Parathyroid adenoma (tissue), 2 donors: ENCODE data around the gene CPM.

Experiments used
- H2AFZ ChIP-seq: fragments of 300-600 bp; sonication (generic); one replicate; pipeline ENCODE4 v1.7.0; 2017; ENCODE audit warnings: antibody characterized with exemption, mild to moderate bottlenecking
- H3K27ac ChIP-seq: fragments of 300-600 bp; sonication (generic); one replicate; pipeline ENCODE4 v1.7.0; 2017
- H3K27me3 ChIP-seq: fragments of 300-600 bp; sonication (generic); one replicate; pipeline ENCODE4 v1.7.0; 2017; ENCODE audit warnings: low read length; ENCODE audit not compliant: control insufficient read depth, insufficient read depth
- H3K36me3 ChIP-seq: fragments of 300-600 bp; sonication (generic); one replicate; pipeline ENCODE4 v1.7.0; 2017; ENCODE audit warnings: low read length; ENCODE audit not compliant: control insufficient read depth, insufficient read depth
- H3K4me1 ChIP-seq: fragments of 300-600 bp; sonication (generic); one replicate; pipeline ENCODE4 v1.7.0; 2017; ENCODE audit warnings: control low read depth
- H3K4me2 ChIP-seq: fragments of 300-600 bp; sonication (generic); one replicate; pipeline ENCODE4 v1.7.0; 2017; ENCODE audit warnings: low read length
- H3K4me3 ChIP-seq: fragments of 300-600 bp; sonication (generic); one replicate; pipeline ENCODE4 v1.7.0; 2017; ENCODE audit warnings: low read depth, low read length
- H3K79me2 ChIP-seq: fragments of 300-600 bp; sonication (generic); one replicate; pipeline ENCODE4 v1.7.0; 2017; ENCODE audit warnings: control low read depth
- H3K9ac ChIP-seq: fragments of 300-600 bp; sonication (generic); one replicate; pipeline ENCODE4 v1.7.0; 2017; ENCODE audit warnings: mild to moderate bottlenecking
- H3K9me3 ChIP-seq: fragments of 300-600 bp; sonication (generic); one replicate; pipeline ENCODE4 v1.7.0; 2017; ENCODE audit warnings: low read length; ENCODE audit not compliant: control insufficient read depth
- TF ChIP-seq, protein P1 (sequence below): fragments of 300-600 bp; sonication (generic); IDR thresholded peaks from one replicate; pipeline ENCODE4 v1.7.0; 2017; ENCODE audit warnings: antibody characterized with exemption, mild to moderate bottlenecking
- donor health status: primary hyperparathyroidism.

Gene CPM

DNA sequence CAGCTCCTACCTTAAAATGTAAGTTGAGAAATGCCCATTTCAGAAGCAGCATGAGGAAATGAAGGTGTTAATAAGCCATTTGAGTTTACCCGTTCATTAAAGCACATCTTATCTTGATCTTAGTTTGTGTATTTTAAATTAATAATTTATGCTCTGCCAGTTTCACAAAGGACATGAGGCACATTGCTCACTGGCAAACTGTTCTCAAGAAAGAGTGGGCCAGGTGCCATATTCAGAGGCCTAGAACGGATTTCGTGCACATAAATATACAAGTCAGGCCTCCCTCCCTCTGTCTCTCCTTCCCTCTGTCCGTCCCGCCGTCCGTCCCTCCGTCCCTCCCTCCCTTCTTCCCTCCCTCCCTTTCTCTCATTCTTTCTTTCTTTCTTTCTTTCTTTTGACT is 29.5 kb downstream of the CPM start:
- Histone ChIP-seq H3K4me3 (no peak overlapping the region), H3K27ac (no peak overlapping the region)

DNA sequence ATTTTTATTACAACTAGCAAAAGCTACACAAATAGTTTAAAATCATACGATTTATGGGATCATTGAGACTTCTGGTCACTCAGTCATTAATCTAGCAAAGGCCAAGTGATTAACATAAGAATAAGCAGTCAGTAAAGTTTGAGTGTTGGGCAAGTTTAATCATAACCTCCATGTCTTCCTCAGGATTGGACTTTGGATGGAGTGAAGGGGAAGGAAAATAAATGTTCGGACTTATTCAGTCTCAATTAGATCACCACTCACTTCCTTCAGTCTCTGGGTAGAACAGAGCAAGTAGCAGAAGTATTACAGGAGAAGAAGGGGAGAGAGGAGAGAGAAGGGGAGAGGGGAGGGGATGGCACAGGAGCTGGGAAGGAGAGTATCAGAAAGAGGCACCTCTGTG is 31.4 kb downstream of the CPM start:
- Histone ChIP-seq H3K4me1 (no peaks in the 10 kb centered on the region), H3K27me3 (no peaks in the 10 kb centered on the region), H3K4me3 (no peak overlapping the region), H3K36me3 (no peaks in the 10 kb centered on the region), H3K9ac (no peak overlapping the region), H3K79me2 (no peaks in the 10 kb centered on the region), H3K27ac (no peak overlapping the region), H2AFZ (no peak overlapping the region), H3K9me3 (no peaks in the 10 kb centered on the region), H3K4me2 (no peak overlapping the region)
- TF ChIP-seq, protein P1, sequence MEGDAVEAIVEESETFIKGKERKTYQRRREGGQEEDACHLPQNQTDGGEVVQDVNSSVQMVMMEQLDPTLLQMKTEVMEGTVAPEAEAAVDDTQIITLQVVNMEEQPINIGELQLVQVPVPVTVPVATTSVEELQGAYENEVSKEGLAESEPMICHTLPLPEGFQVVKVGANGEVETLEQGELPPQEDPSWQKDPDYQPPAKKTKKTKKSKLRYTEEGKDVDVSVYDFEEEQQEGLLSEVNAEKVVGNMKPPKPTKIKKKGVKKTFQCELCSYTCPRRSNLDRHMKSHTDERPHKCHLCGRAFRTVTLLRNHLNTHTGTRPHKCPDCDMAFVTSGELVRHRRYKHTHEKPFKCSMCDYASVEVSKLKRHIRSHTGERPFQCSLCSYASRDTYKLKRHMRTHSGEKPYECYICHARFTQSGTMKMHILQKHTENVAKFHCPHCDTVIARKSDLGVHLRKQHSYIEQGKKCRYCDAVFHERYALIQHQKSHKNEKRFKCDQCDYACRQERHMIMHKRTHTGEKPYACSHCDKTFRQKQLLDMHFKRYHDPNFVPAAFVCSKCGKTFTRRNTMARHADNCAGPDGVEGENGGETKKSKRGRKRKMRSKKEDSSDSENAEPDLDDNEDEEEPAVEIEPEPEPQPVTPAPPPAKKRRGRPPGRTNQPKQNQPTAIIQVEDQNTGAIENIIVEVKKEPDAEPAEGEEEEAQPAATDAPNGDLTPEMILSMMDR, result no peak

More for the DNA sequence above, 29.5 kb downstream of the CPM start:
- no peaks in the 10 kb centered on the region for H3K27me3 ChIP-seq
- H3K9ac ChIP-seq, result no peak overlapping the region
- TF ChIP-seq, protein P1, result no peak
- H2AFZ ChIP-seq, result no peak overlapping the region
- H3K79me2 ChIP-seq, result no peaks in the 10 kb centered on the region
- H3K9me3 ChIP-seq, result no peaks in the 10 kb centered on the region
- H3K4me2 ChIP-seq, result no peak overlapping the region
- H3K36me3 ChIP-seq, result no peaks in the 10 kb centered on the region
- no peaks in the 10 kb centered on the region for H3K4me1 ChIP-seq

DNA sequence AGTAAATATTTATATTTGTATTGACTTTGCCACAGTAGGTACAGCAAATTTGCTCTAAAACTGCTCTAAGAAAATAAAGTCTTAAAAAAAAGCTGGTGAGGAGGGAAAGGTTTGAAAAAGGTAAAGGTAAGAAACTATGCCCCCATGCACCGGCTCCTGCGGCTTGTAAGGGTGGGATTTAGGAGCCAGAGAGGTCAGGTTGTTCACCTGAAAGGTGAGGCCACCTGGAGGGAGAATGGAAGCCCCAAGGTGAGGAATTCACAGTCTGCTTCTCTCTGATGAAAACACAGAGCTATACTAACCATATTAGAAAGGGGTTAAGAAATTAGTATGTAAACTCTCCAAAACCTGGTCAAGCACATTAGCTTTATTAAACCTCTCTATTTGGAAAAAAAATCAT is 31.8 kb downstream of the CPM start:
- H3K27ac ChIP-seq, result no peak overlapping the region
- H3K36me3 ChIP-seq, result no peaks in the 10 kb centered on the region
- TF ChIP-seq, protein P1, result no peak
- no peak overlapping the region for H3K4me3 ChIP-seq
- H3K4me2 ChIP-seq, result no peak overlapping the region
- H3K79me2 ChIP-seq, result no peaks in the 10 kb centered on the region
- H3K27me3 ChIP-seq, result no peaks in the 10 kb centered on the region
- no peak overlapping the region for H2AFZ ChIP-seq
- no peak overlapping the region for H3K9ac ChIP-seq
- no peaks in the 10 kb centered on the region for H3K9me3 ChIP-seq
- H3K4me1 ChIP-seq, result no peaks in the 10 kb centered on the region

DNA sequence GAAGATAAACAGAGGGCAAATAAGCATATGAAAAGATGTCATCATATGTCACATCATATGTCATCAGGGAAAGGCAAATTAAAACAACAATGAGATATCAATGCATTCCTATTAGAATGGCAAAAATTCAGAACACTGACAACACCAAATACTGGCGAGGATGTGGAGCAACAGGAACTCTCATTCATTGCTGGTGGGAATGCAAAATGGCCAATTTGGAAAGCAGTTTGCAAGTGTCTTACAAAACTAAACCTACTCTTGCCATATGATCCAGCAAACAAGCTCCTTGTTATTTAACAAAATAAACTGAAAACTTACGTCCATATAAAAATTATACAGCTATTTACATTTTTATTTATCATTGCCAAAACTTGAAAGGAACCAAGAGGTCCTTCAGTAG is 32.7 kb downstream of the CPM start:
- Histone ChIP-seq H3K27me3 (no peaks in the 10 kb centered on the region), H3K4me2 (no peak overlapping the region), H3K4me3 (no peak overlapping the region), H3K9me3 (no peaks in the 10 kb centered on the region), H3K9ac (no peak overlapping the region), H3K79me2 (no peaks in the 10 kb centered on the region), H3K36me3 (no peaks in the 10 kb centered on the region), H3K27ac (no peak overlapping the region), H2AFZ (no peak overlapping the region), H3K4me1 (no peaks in the 10 kb centered on the region)
- TF ChIP-seq, protein P1, result no peak

DNA sequence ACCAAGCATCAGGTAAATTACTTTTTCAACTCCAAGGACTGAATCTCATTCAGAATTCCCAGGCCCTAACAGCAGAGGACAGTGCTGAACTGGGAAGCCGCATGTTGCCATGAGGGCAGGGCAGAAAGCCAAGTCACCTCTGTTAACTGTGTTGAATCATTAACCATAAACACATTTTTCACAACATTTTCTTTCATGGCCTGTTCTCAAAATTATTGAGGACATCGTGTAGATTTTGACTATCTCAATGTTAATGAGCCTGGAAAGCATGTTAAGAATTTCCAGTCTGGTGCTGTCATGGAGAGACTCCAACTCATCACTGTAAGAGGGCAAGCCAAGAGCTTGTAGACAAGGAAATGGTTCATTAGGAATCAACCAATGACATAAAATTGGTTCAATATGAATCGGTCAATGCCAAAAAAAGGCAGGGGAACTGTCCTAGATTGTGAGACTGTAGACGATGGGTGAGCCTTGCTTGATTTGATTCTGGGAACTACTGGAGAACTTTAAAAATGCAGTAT is 33.7 kb downstream of the CPM start:
- no peaks in the 10 kb centered on the region for H3K4me1 ChIP-seq
- H2AFZ ChIP-seq, result no peak overlapping the region
- H3K9ac ChIP-seq, result no peak overlapping the region
- H3K9me3 ChIP-seq, result no peaks in the 10 kb centered on the region
- no peak overlapping the region for H3K27ac ChIP-seq
- TF ChIP-seq, protein P1, result no peak
- H3K4me2 ChIP-seq, result no peak overlapping the region
- no peak overlapping the region for H3K4me3 ChIP-seq
- H3K79me2 ChIP-seq, result no peaks in the 10 kb centered on the region
- H3K27me3 ChIP-seq, result no peaks in the 10 kb centered on the region
- no peaks in the 10 kb centered on the region for H3K36me3 ChIP-seq
